ENCODE results near the gene TMX4. TPM values are rescaled to one million over a fixed set of nuclear protein-coding genes. Genes with fewer than 3 reads are reported as not detected.

TMX4 gene
- total and polyA plus RNA-seq, 2 experiments from 2014 or later, result 27.5 to 50.5 TPM

DNA sequence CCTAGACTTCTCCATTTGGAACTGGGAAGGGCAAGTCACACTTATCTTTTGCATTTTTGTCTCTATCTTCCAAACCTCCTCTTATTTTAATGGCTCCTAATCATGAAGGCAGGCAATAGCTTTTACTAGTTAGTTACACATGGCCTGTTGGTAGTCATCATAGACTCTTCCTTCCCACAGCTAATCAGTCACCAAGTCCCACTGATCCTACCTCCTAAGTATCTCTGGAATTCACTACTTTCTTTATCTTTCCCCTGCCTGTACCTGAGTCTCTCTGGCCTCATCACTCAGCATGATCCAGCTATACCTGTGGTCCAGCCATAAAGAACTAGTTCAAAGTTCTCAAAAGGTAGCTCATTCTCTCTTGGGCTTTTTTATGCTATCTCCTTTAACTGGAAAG is 18.8 kb downstream of the TMX4 start:
- Histone ChIP-seq H4K20me1 (ENCODE audit: insufficient read depth, poor library complexity, severe bottlenecking) (no peaks in the 10 kb centered on the region), H3K27ac (no peak overlapping the region), H3K4me3 (no peak overlapping the region), H3K4me2 (no peak overlapping the region), H3K27me3 (no peaks in the 10 kb centered on the region), H3K36me3 (replicated peaks; ENCODE audit: insufficient read depth, low read depth) (no peaks in the 10 kb centered on the region), H3K79me2 (no peaks in the 10 kb centered on the region), H3K9me2 (replicated peaks; ENCODE audit: insufficient read depth) (no peaks in the 10 kb centered on the region), H3K9me3 (ENCODE audit: low read depth) (no peaks in the 10 kb centered on the region), H3K4me1 (ENCODE audit: insufficient read depth) (no peaks in the 10 kb centered on the region), H2AFZ (no peak overlapping the region)
- DNase-seq (ENCODE audit: low spot score), result no peak
- no peak for TF ChIP-seq EZH2phosphoT487 (IDR thresholded peaks at IDR 0.05; ENCODE audit: low read depth, severe bottlenecking, unreplicated experiment)
- TF ChIP-seq EZH2 (IDR thresholded peaks at IDR 0.05; ENCODE audit: borderline replicate concordance), result no peak
- TF ChIP-seq, protein P1, sequence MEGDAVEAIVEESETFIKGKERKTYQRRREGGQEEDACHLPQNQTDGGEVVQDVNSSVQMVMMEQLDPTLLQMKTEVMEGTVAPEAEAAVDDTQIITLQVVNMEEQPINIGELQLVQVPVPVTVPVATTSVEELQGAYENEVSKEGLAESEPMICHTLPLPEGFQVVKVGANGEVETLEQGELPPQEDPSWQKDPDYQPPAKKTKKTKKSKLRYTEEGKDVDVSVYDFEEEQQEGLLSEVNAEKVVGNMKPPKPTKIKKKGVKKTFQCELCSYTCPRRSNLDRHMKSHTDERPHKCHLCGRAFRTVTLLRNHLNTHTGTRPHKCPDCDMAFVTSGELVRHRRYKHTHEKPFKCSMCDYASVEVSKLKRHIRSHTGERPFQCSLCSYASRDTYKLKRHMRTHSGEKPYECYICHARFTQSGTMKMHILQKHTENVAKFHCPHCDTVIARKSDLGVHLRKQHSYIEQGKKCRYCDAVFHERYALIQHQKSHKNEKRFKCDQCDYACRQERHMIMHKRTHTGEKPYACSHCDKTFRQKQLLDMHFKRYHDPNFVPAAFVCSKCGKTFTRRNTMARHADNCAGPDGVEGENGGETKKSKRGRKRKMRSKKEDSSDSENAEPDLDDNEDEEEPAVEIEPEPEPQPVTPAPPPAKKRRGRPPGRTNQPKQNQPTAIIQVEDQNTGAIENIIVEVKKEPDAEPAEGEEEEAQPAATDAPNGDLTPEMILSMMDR (IDR thresholded peaks at IDR 0.05; ENCODE audit: poor library complexity), result no peak

DNA sequence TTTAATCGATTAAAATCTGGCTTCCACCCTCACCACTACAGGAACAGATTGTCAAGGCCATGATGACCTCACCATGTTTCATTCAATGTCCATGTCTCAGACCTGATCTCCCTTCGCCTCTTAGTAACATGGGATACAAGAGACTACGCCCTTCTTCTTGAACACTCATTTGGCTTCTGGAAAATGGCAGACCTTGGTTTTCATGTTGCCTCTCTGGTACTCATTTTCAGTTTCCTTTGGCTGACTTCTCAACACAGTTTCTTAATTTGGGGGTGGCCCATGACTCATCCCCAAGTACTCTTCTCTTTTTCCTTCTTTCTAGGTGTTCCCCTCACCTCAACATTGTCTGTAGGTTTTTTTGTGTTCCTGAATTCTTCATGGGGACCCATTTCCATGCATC is 22.7 kb downstream of the TMX4 start:
- Histone ChIP-seq H3K79me2 (no peaks in the 10 kb centered on the region), H3K27me3 (no peaks in the 10 kb centered on the region), H3K9me2 (replicated peaks; ENCODE audit: insufficient read depth) (no peaks in the 10 kb centered on the region), H2AFZ (no peak overlapping the region), H3K4me3 (no peak overlapping the region), H3K4me1 (ENCODE audit: insufficient read depth) (no peaks in the 10 kb centered on the region), H3K4me2 (no peak overlapping the region), H3K36me3 (replicated peaks; ENCODE audit: insufficient read depth, low read depth) (no peaks in the 10 kb centered on the region), H3K27ac (no peak overlapping the region), H3K9me3 (ENCODE audit: low read depth) (no peaks in the 10 kb centered on the region), H4K20me1 (ENCODE audit: insufficient read depth, poor library complexity, severe bottlenecking) (no peaks in the 10 kb centered on the region)
- WGBS (ENCODE audit: low lambda C conversion rate, missing lambda C conversion rate), result 99% methylated on average over 3 of the region's 3 CpGs
- TF ChIP-seq, protein P1 (IDR thresholded peaks at IDR 0.05; ENCODE audit: poor library complexity), result no peak
- TF ChIP-seq EZH2 (IDR thresholded peaks at IDR 0.05; ENCODE audit: borderline replicate concordance) (no peak), EZH2phosphoT487 (IDR thresholded peaks at IDR 0.05; ENCODE audit: low read depth, severe bottlenecking, unreplicated experiment) (no peak)
- no peak for DNase-seq (ENCODE audit: low spot score)

DNA sequence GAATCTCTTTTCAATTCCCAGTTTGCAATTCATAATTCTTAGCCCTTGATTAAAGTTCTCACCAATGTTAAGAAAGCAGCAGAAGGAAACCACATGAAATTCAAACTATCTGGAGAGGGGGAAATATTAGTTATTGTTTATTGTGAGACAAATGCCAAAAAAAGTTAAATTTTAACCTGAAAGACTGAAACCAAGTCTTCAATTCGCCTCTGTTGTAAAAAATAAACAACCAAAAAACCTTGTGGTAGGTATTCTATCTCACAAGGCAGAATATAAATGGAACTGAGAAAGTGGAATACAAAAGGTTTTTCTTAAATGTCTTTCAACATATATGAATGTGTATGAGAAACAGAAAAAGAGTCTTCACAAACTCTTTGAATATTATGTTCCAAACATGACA is 24.8 kb downstream of the TMX4 start:
- no peak overlapping the region for H3K27ac ChIP-seq
- no peak overlapping the region for H2AFZ ChIP-seq
- TF ChIP-seq EZH2 (IDR thresholded peaks at IDR 0.05; ENCODE audit: borderline replicate concordance) (no peak), EZH2phosphoT487 (IDR thresholded peaks at IDR 0.05; ENCODE audit: low read depth, severe bottlenecking, unreplicated experiment) (no peak)
- TF ChIP-seq, protein P1 (IDR thresholded peaks at IDR 0.05; ENCODE audit: poor library complexity), result no peak
- H3K4me1 ChIP-seq (ENCODE audit: insufficient read depth), result no peaks in the 10 kb centered on the region
- no peaks in the 10 kb centered on the region for H3K9me3 ChIP-seq (ENCODE audit: low read depth)
- WGBS (ENCODE audit: low lambda C conversion rate, missing lambda C conversion rate), result 94% methylated on average over 1 of the region's 1 CpG
- H3K9me2 ChIP-seq (replicated peaks; ENCODE audit: insufficient read depth), result no peaks in the 10 kb centered on the region
- DNase-seq (ENCODE audit: low spot score), result no peak
- no peaks in the 10 kb centered on the region for H3K36me3 ChIP-seq (replicated peaks; ENCODE audit: insufficient read depth, low read depth)
- no peaks in the 10 kb centered on the region for H4K20me1 ChIP-seq (ENCODE audit: insufficient read depth, poor library complexity, severe bottlenecking)
- H3K27me3 ChIP-seq, result no peaks in the 10 kb centered on the region
- no peak overlapping the region for H3K4me2 ChIP-seq
- H3K4me3 ChIP-seq, result no peak overlapping the region
- H3K79me2 ChIP-seq, result no peaks in the 10 kb centered on the region

DNA sequence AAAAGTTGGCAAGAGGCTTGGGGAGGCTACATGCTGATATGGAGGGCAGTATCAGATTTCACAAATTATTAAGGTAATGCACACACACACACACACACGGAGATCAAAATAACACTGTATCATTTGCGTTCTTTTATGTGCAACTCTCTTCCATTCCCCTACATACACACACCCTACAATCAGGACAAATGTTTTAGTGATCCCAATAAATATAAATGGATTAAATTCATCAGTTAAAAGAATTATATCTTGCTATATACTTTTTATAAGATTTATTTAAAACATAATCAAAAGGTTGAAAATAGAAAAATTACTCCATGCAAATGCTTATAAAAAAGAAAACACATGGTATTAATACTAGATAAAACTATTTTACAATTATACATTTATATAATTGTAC is 25.9 kb downstream of the TMX4 start:
- Histone ChIP-seq H3K27ac (no peak overlapping the region), H2AFZ (no peak overlapping the region), H3K27me3 (no peaks in the 10 kb centered on the region), H3K9me2 (replicated peaks; ENCODE audit: insufficient read depth) (no peaks in the 10 kb centered on the region), H3K36me3 (replicated peaks; ENCODE audit: insufficient read depth, low read depth) (no peaks in the 10 kb centered on the region), H3K4me3 (no peak overlapping the region), H3K9me3 (ENCODE audit: low read depth) (no peaks in the 10 kb centered on the region), H3K4me1 (ENCODE audit: insufficient read depth) (no peaks in the 10 kb centered on the region), H4K20me1 (ENCODE audit: insufficient read depth, poor library complexity, severe bottlenecking) (no peaks in the 10 kb centered on the region), H3K4me2 (no peak overlapping the region), H3K79me2 (no peaks in the 10 kb centered on the region)
- TF ChIP-seq EZH2phosphoT487 (IDR thresholded peaks at IDR 0.05; ENCODE audit: low read depth, severe bottlenecking, unreplicated experiment) (no peak), EZH2 (IDR thresholded peaks at IDR 0.05; ENCODE audit: borderline replicate concordance) (no peak)
- TF ChIP-seq, protein P1 (IDR thresholded peaks at IDR 0.05; ENCODE audit: poor library complexity), result no peak
- DNase-seq (ENCODE audit: low spot score), result no peak
- 96% methylated on average over 2 of the region's 2 CpGs for WGBS (ENCODE audit: low lambda C conversion rate, missing lambda C conversion rate)
